GM18526 (cell line): ENCODE measurements around the gene TSTD1.

Experiments
- POLR2A ChIP-seq: IDR thresholded peaks from 3 replicates; pipeline ENCODE4 v1.6.1; 2011; ENCODE audit not compliant: insufficient read length; ENCODE audit errors: extremely low read depth

The TSTD1 gene

GRCh38 chr1:161073474-161074121 is 34.8 kb upstream of the TSTD1 start:
- TF ChIP-seq POLR2A: no peak

GRCh38 chr1:161072751-161073449 is 34.1 kb upstream of the TSTD1 start:
- no peak for TF ChIP-seq POLR2A

- TF ChIP-seq POLR2A: no peak
These were observed 33.2 kb upstream of the TSTD1 start for GRCh38 chr1:161071886-161072371.

- TF ChIP-seq POLR2A: no peak
These were observed 32.0 kb upstream of the TSTD1 start for GRCh38 chr1:161070761-161071160.

- peak; percentile 87 for TF ChIP-seq POLR2A
These were observed 31.0 kb upstream of the TSTD1 start, which contains the start of gene ARHGAP30 for GRCh38 chr1:161069731-161070270. Gene ARHGAP30 (minus strand): TSS chr1:161069891. CDS start chr1:161069624, 267 bp downstream.

GRCh38 chr1:161069241-161069640 is 30.5 kb upstream of the TSTD1 start:
- no peak for TF ChIP-seq POLR2A

GRCh38 chr1:161068306-161069234 is 29.8 kb upstream of the TSTD1 start:
- peak; percentile 48 for TF ChIP-seq POLR2A

- no peak for TF ChIP-seq POLR2A
These were observed 27.9 kb upstream of the TSTD1 start for GRCh38 chr1:161066694-161067093.

GRCh38 chr1:161061419-161061818 is 22.7 kb upstream of the TSTD1 start:
- no peak for TF ChIP-seq POLR2A

- no peak for TF ChIP-seq POLR2A
These were observed 20.5 kb upstream of the TSTD1 start for GRCh38 chr1:161059293-161059692.

- no peak for TF ChIP-seq POLR2A
These were observed 16.0 kb upstream of the TSTD1 start for GRCh38 chr1:161054805-161055204.

GRCh38 chr1:161054232-161054631 is 15.5 kb upstream of the TSTD1 start:
- TF ChIP-seq POLR2A: no peak

- no peak for TF ChIP-seq POLR2A
These were observed 14.1 kb upstream of the TSTD1 start for GRCh38 chr1:161052899-161053298.

- no peak for TF ChIP-seq POLR2A
These were observed 12.5 kb upstream of the TSTD1 start for GRCh38 chr1:161051219-161051618.
